GM12878 (cell line): Measurements from ENCODE around the gene PLPP2.

ENCODE experiments used
- CBX3 ChIP-seq: fragments of 200-600 bp; sonication (generic); IDR thresholded peaks from 2 replicates; pipeline ENCODE4 v1.6.1; 2016; ENCODE audit warnings: low read depth, borderline replicate concordance
- CHD1 ChIP-seq: IDR thresholded peaks from 2 replicates; pipeline ENCODE4 v1.6.1; 2012; ENCODE audit warnings: low read depth, low read length, improper control_type of control experiment
- EP300 ChIP-seq, 2 experiments: fragments of 150-350 bp in 1 of 2; IDR thresholded peaks; 2 replicates each; pipeline ENCODE4 v1.6.1; 2011 to 2012; ENCODE audit warnings: low read depth in 2 of 2, low read length in 2 of 2, borderline replicate concordance in 1 of 2, improper control_type of control experiment in 1 of 2, inconsistent platforms in 1 of 2; ENCODE audit not compliant: control insufficient read depth in 1 of 2
- HCFC1 ChIP-seq: fragments of 150-350 bp; IDR thresholded peaks from 2 replicates; pipeline ENCODE4 v1.6.1; 2014; ENCODE audit warnings: low read length
- HDAC2 ChIP-seq: fragments of 200-600 bp; sonication (generic); IDR thresholded peaks from 2 replicates; pipeline ENCODE4 v1.6.1; 2017
- POLR2A ChIP-seq: IDR thresholded peaks from 2 replicates; pipeline ENCODE4 v1.6.1; 2011; ENCODE audit warnings: low read depth, mild to moderate bottlenecking, low read length
- POLR2AphosphoS5 ChIP-seq: IDR thresholded peaks from 2 replicates; pipeline ENCODE4 v1.6.1; 2011; ENCODE audit warnings: mild to moderate bottlenecking, low read length, inconsistent platforms
- SIN3A ChIP-seq: IDR thresholded peaks from 2 replicates; pipeline ENCODE4 v1.6.1; 2012; ENCODE audit warnings: low read depth, low read length, improper control_type of control experiment
- SMC3 ChIP-seq: IDR thresholded peaks from 2 replicates; pipeline ENCODE4 v1.6.1; 2011; ENCODE audit warnings: low read length, improper control_type of control experiment, borderline replicate concordance
- SREBF1 ChIP-seq: IDR thresholded peaks from 2 replicates; pipeline ENCODE4 v1.6.1; 2012; ENCODE audit warnings: mild to moderate bottlenecking, low read length
- ZNF207 ChIP-seq: fragments of 450-650 bp; IDR thresholded peaks from 2 replicates; pipeline ENCODE4 v1.6.1; 2014; ENCODE audit warnings: antibody characterized with exemption, mild to moderate bottlenecking, borderline replicate concordance
- TF ChIP-seq, protein P1 (sequence below), 3 experiments: IDR thresholded peaks in 2 of 3; conservative IDR thresholded peaks in 1 of 3; 2 replicates each; pipeline ENCODE4 v1.5.1; 2011; ENCODE audit warnings: low read depth in 3 of 3, low read length in 3 of 3, mild to moderate bottlenecking in 3 of 3, control low read depth in 2 of 3, moderate library complexity in 2 of 3, inconsistent platforms in 1 of 3, mixed read lengths in 1 of 3; ENCODE audit not compliant: control insufficient read depth in 2 of 3, insufficient read depth in 1 of 3; ENCODE audit errors: extremely low read depth in 1 of 3
- TF ChIP-seq, protein P2 (sequence below): IDR thresholded peaks from 2 replicates; pipeline ENCODE4 v1.6.1; 2011; ENCODE audit warnings: low read depth, low read length, improper control_type of control experiment, borderline replicate concordance
- TF ChIP-seq, protein P3 (sequence below): fragments of 150-350 bp; IDR thresholded peaks from 2 replicates; pipeline ENCODE4 v1.6.1; 2016; ENCODE audit warnings: low read depth, low read length

DNA sequence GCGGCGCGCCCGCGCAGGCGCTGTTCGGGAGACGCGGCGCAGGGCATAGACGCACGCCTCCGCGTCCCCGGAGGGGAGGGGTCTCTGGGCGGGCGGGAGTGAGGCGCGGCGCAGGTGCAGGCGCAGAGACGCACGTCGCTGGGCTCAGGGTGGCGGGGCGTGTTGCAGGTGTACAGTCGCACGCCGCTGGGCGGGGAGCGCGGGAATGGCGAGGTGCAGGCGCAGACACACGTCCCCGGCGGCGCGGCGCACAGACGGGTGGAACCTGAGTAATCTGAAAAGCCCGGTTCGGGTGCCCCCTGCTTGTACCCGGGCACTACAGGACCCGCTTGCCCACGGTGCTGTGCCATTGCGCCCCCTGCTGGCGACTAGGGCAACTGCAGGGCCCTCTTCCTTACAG lies 44.7 kb downstream of the PLPP2 start:
- TF ChIP-seq CHD1, result no peak
- TF ChIP-seq SIN3A, result no peak
- TF ChIP-seq, protein P1, sequence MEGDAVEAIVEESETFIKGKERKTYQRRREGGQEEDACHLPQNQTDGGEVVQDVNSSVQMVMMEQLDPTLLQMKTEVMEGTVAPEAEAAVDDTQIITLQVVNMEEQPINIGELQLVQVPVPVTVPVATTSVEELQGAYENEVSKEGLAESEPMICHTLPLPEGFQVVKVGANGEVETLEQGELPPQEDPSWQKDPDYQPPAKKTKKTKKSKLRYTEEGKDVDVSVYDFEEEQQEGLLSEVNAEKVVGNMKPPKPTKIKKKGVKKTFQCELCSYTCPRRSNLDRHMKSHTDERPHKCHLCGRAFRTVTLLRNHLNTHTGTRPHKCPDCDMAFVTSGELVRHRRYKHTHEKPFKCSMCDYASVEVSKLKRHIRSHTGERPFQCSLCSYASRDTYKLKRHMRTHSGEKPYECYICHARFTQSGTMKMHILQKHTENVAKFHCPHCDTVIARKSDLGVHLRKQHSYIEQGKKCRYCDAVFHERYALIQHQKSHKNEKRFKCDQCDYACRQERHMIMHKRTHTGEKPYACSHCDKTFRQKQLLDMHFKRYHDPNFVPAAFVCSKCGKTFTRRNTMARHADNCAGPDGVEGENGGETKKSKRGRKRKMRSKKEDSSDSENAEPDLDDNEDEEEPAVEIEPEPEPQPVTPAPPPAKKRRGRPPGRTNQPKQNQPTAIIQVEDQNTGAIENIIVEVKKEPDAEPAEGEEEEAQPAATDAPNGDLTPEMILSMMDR (IDR thresholded peaks at IDR 0.05 in 2 of 3, conservative IDR thresholded peaks at IDR 0.05 in 1 of 3; ENCODE audit: control insufficient read depth in 2 of 3, extremely low read depth in 1 of 3, insufficient read depth in 1 of 3, low read depth in 3 of 3, low read length in 3 of 3), result no peak
- TF ChIP-seq POLR2AphosphoS5, result no peak
- TF ChIP-seq EP300 (IDR thresholded peaks at IDR 0.05; ENCODE audit: borderline replicate concordance in 1 of 2, control insufficient read depth in 1 of 2, low read depth in 2 of 2, low read length in 2 of 2), result no peak
- TF ChIP-seq SMC3, result no peak
- TF ChIP-seq, protein P2, sequence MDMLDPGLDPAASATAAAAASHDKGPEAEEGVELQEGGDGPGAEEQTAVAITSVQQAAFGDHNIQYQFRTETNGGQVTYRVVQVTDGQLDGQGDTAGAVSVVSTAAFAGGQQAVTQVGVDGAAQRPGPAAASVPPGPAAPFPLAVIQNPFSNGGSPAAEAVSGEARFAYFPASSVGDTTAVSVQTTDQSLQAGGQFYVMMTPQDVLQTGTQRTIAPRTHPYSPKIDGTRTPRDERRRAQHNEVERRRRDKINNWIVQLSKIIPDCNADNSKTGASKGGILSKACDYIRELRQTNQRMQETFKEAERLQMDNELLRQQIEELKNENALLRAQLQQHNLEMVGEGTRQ, result no peak
- TF ChIP-seq HDAC2, result no peak
- TF ChIP-seq ZNF207, result no peak
- TF ChIP-seq, protein P3, sequence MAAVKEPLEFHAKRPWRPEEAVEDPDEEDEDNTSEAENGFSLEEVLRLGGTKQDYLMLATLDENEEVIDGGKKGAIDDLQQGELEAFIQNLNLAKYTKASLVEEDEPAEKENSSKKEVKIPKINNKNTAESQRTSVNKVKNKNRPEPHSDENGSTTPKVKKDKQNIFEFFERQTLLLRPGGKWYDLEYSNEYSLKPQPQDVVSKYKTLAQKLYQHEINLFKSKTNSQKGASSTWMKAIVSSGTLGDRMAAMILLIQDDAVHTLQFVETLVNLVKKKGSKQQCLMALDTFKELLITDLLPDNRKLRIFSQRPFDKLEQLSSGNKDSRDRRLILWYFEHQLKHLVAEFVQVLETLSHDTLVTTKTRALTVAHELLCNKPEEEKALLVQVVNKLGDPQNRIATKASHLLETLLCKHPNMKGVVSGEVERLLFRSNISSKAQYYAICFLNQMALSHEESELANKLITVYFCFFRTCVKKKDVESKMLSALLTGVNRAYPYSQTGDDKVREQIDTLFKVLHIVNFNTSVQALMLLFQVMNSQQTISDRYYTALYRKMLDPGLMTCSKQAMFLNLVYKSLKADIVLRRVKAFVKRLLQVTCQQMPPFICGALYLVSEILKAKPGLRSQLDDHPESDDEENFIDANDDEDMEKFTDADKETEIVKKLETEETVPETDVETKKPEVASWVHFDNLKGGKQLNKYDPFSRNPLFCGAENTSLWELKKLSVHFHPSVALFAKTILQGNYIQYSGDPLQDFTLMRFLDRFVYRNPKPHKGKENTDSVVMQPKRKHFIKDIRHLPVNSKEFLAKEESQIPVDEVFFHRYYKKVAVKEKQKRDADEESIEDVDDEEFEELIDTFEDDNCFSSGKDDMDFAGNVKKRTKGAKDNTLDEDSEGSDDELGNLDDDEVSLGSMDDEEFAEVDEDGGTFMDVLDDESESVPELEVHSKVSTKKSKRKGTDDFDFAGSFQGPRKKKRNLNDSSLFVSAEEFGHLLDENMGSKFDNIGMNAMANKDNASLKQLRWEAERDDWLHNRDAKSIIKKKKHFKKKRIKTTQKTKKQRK, result no peak
- no peak for TF ChIP-seq HCFC1
- TF ChIP-seq CBX3, result no peak
- TF ChIP-seq SREBF1, result no peak
- TF ChIP-seq POLR2A, result no peak
